HG02973 (cell line): Measurements from ENCODE around the gene PKD2L1.
"Not testable (repeated sequence)": the region's sequence is repeated elsewhere in the genome, so short reads cannot be mapped to it uniquely, and the experiment has no call there.

ENCODE experiments used
- ATAC-seq: cut with Tn5 transposase; IDR thresholded peaks from one replicate; pipeline ENCODE4 v1.9.1; 2021; ENCODE audit warnings: moderate library complexity; ENCODE audit not compliant: unreplicated experiment

PKD2L1 gene

DNA sequence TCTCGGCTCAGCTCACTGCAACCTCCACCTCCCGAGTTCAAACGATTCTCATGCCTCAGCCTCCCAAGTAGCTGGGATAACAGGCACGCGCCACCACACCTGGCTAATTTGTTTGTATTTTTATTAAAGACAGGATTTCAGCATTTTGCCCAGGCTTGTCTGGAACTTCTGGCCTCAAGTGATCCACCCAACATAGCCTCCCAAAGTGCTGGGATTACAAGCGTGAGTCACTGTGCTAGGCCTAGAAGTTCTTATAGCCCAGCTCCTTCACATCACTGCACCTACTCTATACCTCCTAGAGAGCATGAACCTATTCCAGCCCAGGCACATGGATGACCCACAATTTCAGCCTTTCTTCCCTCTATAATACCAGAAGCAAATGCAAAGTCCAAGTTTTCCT, 42.3 kb downstream of the PKD2L1 start:
- ATAC-seq, result no peak

DNA sequence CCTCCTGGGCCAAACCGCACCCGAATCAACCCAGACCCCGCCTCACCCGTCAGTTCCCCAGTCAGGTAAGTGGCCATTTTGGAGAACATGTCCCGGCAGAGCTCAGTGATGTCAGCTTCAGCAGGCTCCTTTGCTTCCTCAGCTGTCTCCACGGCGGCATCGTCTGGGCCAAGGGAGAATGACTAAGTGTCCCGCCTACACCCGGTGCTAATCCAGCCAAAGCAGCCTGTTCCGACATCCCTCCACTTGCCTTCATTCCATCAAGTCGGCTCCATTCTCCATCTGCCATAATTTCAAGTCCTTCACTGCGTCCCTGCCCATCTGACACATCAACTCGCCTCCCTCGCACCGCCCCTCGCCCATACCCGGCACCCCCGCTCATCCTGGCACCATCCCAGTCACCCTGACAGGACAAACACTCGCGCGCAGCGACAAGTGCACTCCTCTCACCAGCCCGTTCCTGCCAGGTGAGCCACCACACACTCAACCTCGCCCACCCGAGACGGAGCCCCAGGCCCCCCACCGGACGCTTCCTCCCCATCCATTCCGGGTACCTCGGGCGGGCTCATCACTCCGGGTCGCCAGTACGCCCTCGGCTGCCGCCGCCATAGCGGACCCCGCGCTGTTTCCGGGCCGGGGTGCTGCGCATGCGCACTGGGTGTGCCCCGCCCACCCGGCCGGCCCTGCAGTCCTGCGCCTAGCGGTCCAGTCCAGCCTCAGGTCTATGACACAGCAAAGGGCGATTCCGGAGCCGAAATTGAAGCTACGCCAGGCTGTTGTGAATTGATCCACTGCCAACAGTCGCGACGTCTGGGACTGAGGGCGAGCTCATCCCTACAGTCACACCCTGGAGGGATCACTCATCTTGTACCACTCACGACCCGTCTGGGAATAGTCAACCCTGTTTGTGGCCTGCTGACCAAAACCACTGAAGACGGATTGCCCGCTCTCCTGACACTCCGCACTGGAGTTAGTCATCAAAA, 43.7 kb downstream of the PKD2L1 start, which contains the start of gene BLOC1S2:
BLOC1S2 (minus strand) TSS at position 630 of the 983 bp plus-strand sequence; CDS start at position 609, 21 bp downstream.
- ATAC-seq, result peak; percentile 75

DNA sequence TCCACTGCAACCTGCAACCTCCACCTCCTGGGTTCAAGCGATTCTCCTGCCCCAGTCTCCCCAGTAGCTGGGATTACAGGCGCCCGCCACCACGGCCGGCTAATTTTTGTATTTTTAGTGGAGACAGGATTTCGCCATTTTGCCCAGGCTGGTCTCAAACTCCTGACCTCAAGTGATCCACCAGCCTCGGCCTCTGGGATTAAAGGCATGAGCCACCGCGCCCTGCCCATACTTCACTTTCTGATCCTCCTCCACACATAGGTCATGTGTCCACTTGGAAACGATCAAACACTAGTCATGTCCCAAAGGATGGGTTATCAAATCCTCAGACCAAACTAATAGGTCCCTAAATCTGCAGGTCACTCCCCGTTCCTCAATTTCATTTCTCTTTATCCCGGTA, 44.7 kb downstream of the PKD2L1 start:
- ATAC-seq, result not testable (repeated sequence)

DNA sequence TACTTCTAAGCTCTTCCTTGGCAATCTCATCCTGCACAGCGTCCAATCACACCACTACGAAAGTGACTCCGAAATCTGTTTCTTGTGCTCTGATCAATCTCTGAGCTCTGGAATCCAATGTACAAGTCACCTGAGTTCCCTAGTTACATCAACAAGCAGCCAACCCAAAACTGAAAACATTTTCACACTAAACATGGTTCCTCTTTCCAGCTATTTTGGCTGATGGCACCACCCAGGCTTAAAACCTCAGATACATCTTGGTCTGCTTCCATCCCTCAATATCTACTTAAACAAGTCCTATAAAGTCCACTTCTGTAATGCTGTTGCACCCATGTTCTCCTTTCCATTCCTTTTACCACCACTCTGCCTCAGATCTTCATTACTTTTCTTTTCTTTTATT, 47.1 kb downstream of the PKD2L1 start:
- no peak for ATAC-seq

DNA sequence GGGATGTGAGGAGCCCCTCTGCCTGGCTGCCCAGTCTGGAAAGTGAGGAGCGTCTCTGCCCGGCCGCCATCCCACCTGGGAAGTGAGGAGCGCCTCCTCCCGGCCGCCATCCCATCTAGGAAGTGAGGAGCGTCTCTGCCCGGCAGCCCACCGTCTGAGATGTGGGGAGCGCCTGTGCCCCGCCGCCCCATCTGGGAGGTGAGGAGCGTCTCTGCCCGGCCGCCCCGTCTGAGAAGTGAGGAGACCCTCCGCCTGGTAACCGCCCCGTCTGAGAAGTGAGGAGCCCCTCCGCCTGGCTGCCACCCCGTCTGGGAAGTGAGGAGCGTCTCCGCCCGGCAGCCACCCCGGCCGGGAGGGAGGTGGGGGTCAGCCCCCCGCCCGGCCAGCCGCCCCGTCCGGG, 53.1 kb downstream of the PKD2L1 start:
- not testable (repeated sequence) for ATAC-seq

DNA sequence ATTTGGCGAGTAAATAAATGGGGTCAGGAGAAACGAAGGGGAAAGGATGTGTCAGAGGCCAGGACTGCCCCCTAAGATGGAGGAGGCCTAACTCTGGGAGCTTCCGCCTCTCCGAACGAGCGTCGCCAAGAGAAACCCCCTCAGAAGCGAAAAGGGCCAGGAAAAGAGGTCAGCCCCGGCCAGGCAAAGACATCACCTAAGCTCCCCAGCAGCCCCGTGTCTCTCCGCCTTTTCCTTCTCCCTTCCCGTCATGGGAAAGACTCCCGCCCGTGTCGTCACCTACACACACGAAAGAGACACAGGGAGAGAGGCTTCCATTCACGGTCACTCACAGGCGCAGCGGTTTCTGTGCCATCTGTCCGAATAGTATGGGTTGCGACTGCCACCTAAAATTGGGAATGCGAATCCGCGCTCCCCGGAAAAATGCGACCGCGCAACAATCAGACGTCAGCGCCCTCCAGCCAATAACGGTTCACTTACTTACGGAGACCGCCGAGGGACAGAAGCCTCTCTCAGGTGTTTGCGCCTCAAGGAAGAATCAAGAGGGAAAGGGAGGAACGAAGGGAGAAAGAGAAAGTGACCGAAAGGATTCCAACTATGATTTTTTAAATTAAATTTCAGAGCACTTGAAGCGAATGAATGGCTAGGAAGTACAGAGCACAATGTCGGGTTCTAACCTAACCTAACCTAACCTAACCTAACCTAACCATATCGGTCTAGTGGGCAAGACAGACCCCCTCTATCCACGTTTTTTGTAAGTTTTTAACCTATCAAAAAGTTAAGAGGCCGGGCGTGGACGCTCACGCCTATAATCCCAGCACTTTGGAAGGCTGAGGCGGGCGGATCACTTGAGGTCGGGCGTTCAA, 62.6 kb downstream of the PKD2L1 start, which contains the start of gene CWF19L1:
CWF19L1 (minus strand) TSS at position 400 of the 866 bp plus-strand sequence; CDS start at position 355, 45 bp downstream.
- peak; percentile 75 for ATAC-seq

DNA sequence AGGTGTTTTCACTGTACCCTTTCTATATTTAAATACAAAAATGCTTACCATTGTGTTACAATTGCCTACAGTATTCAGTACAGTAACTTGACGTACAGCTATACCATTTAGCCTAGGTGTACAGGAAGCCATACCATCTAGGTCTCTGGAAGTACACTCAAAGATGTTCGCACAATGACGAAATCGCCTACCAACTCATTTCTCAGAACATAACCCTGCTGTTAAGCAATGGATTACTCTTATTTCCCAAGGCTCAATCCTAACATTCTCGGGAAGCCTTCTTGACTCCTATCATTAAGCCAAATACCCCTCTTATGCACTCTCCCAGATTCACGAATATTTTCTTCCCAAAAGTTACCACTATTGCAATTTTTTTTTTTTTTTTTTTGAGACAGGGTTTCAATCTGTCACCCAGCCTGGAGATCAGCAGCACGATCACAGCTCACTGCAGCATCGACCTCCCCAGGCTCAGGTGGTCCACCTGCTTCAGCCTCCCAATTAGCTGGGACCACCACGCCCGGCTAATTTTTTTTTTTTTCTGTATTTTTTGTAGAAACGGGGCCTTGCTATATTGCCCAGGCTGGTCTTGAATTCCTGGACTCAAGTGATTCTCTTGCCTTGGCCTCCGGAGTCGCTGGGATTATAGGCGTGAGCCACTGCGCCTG, 64.1 kb downstream of the PKD2L1 start:
- ATAC-seq, result no peak

DNA sequence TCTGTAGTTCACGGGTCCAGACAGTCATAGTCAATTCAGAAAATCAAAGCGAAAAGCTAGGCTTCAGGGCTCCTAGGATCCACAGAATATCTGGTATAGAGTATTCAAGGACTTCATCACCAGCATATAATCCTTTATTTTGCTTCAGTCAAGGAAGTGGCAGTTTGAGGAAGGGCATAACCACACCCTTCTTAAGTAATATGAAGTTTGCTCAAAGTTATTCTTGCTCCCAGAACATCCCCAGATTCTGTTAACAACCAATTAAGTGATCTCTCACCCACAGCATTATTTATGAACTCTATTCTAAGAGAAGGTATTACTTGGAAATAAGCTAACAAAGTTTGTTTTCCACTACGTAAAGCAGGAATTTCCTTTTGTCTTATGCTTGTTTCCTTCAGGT, 75.8 kb downstream of the PKD2L1 start:
- ATAC-seq, result no peak

DNA sequence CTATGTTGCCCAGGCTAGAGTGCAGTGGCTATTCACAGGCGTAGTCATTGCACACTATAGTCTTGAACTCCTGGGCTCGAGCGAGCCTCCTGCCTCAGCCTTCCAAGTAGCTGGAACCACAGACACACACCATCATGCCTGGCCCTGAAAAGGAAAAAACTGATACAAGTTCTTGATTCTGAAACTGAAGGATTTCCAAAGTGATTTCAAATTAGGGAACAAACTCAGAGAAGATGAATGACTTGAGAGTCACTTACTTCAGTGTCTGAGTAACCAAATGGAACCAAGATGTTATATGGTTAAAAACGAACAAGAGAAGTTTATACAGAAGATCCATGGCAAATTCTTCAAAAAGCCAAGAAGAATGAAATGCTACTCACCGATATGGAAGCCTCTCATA, 77.0 kb downstream of the PKD2L1 start:
- no peak for ATAC-seq

DNA sequence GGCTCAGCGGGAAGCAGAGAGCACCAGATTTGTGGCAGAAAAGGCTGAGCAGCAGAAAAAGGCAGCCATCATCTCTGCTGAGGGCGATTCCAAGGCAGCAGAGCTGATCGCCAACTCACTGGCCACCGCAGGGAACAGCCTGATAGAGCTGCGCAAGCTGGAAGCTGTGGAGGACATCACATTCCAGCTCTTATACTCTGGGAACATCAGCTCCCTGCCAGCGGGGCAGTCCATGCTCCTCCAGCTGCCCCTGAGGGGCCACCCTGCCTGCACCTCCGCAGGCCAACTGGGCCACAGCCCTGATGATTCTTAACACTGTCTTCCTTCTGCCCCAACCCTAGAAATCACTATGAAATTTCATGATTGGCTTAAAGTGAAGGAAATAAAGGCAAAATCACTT, 81.2 kb downstream of the PKD2L1 start:
- no peak for ATAC-seq

DNA sequence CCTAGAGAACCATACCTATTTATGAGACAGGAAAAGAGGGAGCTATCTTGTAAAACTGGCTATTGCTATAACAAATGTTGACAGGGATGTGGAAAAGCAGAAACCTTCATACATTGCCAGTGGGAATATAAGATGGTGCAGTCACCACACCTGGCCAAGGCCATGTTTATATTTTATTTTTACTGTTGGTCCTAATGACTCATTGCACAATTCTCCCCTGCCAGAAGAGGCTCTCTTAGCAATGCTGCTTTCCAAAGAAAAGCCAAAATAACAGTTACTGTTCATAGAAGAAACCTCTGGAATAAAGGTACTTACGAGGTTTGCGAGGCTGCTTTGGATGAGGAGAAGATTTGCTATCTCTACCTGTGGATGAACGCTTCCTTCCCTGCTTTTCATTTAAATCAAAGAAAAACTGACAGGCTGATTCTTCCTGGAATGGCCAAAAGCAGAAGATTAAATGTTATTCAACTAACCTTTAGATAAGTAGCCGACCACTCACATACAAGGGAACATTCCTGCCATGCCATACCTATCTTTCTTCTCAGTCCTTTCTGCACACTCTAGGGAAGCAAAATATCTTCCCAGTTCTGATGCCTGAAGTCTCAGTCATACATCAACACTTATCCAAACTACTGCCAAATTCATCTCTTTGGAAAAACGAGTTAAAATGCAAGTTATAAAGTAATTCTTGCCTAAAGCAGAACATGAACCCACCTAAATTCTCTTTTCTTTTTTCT, 84.4 kb downstream of the PKD2L1 start:
- ATAC-seq, result no peak

DNA sequence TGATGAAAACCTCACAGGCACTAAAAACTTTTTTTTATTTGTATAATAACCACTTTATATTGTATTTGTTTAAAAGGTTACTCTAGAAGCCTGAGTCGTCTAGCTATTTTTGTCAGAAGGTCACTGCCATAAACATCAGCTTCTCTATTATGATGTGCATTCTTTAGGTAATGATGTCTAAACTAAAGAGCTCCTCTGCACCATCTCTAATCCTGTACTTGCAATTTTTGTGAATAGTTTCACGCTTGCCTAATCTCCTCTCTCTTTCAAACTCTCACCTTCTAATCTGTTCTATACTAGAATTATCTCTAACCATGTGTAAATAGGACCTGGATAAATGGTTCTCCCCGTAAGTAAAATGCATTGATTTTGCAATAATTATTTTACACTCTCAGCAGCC, 90.2 kb downstream of the PKD2L1 start:
- no peak for ATAC-seq

DNA sequence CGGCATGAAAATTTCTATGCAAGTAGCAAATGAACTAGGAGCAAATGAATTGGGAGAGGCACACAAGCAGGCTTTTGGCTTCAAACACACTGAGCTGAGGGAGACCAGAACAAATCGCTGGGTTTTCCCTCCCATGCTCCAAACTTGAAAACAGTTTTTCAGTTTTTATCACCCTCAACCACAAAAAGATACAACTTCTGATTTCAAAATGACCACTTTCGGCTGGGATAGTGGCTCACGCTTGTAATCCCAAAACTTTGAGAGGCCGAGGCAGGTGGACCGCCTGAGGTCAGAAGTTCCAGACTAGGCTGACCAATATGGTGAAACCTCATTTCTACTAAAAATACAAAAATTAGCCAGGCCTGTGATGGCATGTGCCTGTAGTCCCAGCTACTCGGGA, 91.6 kb downstream of the PKD2L1 start:
- no peak for ATAC-seq
